HG02970 (cell line): ENCODE results near the gene VDR.

Experiments
- ATAC-seq: cut with Tn5 transposase; IDR thresholded peaks from one replicate; pipeline ENCODE4 v1.9.1; 2021; ENCODE audit warnings: mild to moderate bottlenecking, moderate library complexity, moderate number of reproducible peaks; ENCODE audit not compliant: unreplicated experiment, low FRiP score

Gene VDR

DNA sequence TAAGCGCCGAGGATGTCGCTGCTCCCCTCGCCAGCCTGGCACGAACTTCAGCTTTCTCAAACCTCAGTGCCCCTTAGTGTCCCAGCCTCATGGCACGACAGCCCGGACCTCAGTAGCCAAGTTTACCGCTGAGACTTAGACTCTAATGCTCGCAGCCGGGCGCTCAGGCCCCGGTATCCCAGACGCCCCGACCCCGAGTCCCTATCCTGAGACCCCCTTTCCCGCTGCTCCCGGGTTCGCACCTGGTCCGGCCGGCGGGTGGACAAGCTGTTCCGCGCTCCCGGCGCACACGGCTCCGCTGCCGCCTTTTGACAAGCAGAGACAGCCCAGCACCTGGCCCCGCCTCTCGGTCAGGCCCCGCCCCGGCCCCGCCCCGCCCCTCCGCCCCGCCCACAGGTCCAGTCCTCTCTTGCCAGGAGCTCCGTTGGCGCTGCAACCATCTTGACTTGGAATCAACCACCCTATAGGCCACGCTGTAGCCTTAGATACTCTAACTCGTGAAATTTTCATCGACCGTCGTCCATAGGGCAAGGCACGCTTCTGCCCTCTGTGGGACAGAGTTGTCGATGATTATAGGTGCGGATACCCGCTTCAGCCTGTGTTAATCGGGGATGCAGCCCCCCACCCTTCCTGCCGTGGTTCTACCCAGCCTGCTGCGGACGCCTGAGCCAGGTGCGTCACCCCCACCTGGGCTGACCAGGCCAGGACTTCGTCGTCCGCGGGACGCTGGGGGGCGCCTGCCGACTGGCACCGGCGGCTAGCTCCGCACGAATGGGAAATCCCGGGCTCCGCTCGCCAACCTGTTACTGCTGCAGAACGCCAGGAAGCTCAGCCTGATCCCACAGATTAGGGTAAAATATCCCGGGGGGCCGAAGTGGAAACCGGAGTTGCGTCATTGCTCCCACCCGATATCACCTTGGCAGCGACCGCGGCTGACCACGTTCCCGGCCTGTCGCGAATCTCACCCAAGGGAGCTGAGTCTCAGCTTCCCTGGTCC lies at the start of gene VDR:
VDR (minus strand) TSS at position 282 of the 997 bp plus-strand sequence. CDS start 25,881 bp downstream, outside the sequence.
- ATAC-seq, result peak; percentile 52

DNA sequence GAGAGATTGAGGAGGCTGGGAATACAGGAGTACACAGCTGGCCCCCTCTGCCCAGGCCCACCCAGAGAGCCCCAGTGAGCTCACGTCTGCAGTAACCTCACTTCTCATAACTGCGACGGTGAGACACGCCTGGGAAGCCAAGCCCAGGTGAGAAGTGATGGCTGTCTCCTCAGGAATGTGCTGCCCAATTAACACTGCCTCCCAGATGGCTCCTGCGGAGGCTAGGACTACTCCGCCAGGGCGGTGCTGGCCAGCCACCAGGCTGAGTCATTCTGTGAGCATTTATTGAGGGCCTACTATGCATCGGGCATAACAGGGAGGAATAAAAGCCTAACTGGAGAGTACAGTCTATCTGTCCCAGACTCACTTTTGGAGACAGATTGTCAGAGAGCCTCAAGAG lies 49.3 kb upstream of the VDR start:
- ATAC-seq, result no peak

DNA sequence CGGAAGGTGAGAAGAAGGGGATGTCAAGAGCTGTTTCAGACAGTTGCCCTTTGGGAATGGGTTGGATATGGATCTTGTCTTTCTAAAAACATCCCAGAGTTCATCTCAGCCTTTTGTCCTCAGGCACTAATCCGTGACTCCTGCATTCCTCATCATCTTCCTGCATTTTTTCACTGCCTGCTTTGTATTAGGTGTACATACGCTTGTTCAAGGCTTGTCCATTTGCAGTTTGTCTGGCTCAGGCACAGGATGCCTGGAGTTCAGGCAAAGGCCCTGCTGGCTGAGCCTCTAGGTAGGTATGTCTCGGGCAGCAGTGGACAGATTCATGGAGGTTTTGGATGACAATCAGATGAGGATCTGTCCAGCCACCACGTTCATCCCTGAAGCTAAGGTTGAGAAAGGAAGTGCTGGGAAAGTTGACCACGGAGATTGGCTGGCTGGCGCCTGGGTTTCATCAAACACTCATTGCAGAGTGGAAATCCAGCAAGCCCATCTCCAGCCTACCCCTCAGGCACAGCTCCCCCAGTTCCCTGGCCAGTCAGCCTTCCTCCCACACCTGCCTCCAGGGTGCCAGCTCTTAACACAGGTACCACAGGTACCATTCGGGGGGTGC lies 46.2 kb upstream of the VDR start:
- no peak for ATAC-seq

DNA sequence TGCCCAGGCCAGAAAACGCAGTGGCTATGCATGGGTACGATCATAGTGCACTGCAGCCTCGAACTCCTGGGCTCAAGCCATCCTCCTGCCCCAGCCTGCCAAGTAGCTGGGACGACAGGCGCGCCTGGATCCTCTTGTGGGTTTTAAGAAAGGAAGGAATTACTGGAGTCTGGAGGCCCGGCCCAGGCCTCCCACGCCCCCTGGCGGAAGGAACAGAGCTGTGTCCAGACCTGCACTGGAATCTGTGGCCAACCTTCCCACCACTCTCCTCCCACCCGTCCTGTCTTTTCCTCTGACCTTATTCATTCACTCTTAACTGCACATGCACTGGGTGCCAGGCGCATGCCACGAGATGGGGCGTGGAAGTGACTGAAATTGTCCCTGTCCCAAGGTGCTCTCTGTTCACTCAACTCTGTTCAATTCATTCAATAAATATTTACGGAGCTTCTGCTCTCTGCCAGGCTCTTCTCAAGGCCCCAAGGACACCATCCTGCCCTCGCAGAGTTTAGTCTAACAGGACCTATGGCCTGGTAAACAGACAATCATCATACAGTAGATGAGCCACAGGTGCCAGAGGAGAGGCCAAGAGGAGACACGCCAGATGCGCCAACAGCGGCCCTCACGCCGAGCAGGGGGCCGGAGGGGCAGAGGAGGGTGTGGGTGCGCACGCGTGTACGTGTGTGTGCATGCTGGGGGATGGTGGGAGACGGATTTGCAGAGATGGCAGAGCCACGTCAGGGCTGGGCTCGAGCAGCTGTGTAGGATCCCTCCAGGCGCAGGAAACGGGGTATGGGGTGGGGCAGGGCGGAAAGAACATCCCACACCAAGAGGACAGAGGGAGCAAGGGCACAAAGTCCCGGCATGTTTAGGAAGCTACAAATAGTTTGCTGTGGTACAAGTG lies 44.9 kb upstream of the VDR start:
- no peak for ATAC-seq

DNA sequence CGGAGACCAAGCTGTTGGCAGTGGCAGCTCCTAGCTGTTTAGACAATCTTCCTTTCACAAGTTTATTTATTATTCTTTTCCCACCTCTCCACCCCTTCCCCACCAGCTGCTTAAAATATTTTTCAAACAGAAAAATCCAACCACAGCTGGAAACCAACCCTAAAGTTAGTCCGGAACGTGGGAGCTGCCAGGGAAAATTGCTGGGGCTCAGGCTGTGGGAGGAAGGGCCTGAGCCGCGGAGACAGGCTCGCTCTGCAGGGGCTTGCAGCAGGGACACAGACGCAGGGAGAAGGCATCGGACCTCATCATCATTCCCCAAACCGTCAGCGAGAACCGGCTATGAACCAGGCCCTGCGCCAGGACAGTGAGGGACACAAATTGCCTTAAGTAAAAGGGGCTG lies 42.5 kb upstream of the VDR start:
- ATAC-seq, result no peak

DNA sequence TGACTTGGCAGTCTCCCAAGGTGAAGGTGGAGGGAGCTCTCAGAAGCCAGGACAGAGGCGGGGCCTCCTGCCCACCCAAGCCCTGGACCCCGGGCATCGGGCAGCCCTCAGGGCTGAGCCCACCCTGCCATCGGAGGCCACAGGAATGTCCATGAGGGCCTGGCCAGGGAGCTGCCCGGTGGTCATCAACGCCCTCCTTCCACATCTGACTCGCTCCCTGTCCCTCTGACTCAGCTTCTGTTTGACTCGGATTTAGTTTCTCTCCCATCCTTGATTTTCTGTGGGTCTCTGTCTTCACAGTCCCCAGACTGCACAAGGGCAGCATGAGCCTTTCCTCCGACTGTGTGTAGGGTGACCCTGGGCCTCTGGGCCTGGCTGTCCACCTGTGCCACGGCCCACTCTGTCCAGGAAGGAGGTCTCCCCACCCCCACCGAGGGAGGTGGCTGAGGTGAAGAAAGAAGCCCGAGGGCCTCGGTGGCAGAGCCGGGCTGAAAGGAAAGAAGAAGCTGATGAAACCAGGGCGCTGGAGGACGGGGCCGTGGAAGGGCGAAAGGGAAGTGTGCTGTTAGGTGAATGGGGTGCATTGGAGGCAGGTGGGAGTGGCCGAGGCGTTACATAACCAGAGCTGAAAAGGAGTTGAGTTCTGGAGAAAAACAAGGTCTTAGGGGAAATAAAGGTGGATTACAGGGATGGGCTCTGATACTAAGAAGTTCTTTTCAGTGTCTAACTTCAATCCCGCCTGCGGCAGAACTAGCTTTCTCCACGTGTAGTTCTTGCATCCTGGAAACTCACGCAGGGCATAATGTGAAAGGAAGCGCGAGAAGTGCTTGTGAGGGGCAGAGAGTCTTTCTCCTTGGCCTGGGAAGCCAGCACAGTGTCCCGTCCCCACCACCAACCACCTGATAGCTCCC lies 41.9 kb upstream of the VDR start:
- no peak for ATAC-seq

DNA sequence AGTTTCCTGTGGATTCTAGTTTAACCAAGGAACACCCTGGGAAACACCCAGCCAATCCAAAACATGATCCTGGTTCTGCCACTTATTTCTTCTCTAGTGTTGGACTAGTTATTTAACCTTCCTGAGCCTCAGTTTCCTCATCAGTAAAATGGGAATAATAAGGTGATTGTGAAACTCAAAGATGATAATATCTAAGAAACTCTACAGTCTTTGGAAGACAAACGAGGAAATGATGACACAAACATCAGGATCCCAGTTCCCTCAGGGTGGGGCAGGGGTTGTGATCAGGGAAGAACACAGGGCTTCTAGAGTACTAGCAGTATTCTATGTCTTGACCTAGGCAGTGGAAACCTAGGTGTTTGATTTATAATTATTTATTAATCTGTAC lies 40.5 kb upstream of the VDR start:
- ATAC-seq, result no peak

DNA sequence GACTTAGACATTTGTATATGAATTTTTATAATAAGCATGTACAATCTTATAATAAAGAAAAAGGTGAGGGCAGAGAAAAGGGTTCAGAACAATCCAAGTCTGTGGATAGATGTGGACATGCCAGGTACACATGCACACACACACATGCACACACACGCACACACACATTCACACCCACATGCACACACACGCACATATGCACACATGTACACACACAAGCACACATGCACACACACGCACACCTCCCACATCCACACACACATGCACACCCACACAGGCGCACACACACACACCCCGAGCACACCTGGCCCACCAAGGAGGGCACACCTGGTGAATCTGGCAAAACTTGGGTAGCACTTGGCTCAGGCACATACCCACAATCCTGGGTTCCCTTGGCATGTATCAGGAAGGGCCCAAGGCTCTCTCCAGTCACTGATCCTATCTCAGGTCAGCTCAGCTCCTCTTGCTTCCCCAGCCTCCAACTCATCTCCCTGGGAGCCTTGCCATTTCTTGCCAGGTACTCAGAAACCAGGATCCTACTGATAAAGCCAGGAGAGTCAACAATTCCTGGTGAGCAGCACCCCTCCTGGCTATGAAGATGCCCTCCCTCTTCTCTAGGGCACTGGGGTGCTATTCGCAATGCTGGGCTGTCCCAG lies 40.0 kb upstream of the VDR start:
- ATAC-seq, result no peak

DNA sequence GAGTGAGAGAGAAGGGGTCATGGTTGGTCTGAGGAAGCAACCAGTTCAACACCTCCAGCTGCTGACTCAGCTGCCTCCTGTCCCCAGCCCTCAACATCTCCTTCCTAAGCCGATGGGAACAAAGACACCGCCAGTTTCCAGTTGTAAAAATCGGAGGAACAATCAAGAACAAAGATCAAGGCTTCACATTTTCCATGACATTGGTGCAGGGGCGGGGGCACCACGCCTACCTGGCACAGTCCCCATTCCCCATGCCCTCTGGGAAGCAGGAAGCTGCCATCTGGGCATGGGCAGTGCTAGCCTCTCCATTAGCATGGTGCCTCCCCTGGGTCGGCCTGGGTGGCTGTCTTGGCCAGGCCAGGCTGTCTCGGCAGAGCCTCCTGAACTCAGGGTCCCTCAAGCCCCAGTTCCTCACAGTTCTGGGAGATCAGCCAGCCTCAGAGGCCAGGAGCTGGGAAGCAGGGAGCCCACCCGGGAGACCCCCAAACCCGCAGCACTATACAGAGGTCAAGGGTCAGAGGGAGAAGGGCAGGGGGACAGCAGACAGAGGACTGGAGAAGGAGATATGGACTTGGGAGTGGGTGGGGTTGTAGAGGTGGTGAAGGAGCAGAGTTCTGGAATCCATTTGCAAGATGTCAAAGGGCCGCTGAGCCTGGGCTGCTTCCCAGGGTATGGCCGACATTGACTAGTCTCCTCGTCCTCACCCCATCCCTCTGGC lies 39.0 kb upstream of the VDR start:
- ATAC-seq, result no peak

DNA sequence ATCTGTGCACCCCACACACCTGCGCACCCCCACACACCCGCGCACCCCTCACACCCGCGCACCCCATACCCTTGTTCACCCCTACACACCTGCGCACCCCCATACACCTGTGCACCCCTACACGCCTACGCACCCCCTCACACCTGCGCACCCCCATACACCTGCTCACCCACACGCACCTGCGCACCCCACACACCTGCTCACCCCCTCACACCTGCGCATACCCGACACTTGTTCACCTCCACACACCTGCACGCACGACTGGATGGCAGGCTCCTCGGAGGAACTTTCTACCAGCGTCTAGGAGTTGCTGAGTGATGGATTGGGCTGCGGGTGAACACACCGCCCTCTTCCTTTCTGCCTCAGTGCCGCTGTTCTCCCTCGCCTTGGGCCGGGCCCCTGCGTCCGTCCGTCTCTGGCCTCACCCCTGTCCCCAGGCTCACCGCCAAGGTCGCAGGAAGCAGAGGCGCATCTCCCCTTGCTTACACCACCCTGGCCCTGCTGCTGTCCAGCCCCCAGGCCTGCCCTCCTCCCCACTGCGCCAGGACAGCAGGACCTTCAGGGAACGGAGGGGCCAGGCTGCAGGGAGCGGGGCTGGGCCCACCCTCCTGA lies 37.9 kb upstream of the VDR start:
- ATAC-seq, result no peak

DNA sequence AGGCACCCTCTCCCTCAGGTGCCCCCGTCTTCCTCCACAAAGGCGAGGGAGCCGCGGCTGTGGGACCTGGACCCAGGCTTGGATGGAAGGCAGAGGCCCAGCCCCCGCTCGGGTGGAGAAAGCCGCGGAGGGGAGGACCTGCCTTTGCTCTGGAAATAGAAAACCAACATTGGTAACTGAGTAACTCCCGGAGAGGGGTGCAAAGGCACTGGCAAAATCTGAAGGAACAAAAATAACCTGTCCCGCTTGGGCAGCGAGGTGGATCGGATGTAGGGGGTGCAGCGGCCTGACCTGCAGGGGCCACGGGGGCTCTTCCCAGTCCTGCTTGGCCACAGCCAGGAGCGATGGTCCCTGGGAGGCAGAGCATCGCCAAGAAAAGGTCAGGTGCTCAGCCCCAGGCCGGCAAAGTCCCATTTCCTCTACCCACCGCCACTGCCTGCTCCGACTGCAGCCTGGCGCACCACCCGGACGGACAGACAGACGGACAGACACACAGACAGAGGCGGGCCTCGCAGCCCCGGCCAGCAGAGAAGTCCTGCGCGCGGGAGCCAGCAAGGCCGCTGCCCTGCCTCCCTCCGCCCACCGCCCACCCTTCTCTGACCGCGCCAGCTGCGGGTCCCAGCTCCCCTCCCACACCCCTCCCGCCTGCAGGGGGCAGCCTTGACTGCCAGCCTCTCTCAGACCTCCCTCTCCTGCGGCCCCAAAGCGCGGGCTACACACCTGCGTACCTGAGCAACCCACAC lies 37.2 kb upstream of the VDR start:
- no peak for ATAC-seq

DNA sequence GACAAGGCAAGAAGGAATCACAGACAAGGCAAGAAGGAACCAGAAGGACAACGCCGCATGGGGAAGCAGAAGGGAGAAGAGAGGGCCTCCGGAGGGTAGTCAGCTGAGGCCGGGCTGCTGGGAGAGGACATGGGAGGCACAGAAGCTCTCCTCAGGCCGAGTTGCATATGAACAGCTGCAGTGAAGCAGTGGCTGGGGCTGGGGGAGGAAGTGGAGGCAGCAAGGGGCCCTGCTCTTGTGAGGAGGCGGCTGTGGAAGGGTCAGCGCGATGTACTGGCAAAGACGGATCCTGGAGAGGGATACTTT lies 36.6 kb upstream of the VDR start:
- no peak for ATAC-seq

DNA sequence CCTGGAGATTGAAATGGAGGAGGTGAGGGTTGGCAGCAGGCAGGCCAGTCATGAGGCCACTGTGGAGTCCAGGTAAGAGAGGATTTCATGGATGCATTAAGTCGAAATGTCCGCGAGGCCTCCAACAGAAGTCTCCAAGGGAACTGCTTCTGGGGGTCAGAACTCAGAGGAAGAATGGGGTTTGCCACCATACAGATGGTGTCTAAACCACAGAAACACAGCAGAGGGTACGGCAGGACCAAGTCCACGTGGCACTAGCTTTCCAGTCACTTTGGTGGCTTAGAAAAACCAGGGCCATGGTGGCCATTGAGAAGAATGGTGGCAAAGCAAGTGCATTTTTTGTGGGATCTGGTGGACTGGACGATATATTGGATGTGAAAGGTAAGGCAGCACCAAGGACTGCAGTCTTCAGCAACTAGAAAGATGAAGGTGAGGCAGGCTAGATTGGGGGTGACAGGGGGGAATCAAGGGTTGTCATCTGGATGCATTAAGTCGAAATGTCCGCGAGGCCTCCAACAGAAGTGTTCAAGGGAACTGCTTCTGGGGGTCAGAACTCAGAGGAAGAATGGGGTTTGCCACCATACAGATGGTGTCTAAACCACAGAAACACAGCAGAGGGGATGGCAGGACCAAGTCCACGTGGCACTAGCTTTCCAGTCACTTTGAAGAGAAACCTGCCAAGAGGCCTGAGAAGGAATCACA lies 36.1 kb upstream of the VDR start:
- no peak for ATAC-seq

DNA sequence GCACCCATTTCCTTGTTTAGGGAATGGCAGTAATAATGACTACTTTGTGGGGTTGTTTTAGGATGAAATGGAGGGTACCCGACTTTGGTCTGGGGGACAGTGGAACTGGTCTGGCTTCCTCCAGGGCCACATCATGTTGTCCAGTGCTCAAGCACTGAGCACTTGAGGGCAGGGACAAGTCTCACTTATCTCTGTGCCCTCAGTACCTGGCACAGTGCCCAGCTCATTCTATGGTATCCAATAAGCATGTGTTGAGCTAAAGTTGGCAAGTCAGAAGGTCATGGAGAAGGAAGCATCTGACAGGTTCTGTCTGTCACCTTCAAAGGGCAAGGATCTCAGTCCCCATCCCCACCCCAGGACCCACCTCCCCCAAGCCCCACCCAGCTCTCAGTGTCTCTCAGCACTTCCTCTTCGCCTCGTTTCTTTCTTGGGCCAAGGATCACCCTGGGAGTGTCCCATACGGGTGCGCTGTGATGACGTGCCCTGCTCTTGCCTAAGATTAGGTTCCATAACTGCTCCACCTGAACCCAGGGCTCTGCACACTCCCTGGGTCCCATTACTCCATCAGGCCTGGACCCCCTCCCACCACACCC lies 34.3 kb upstream of the VDR start:
- ATAC-seq, result no peak

DNA sequence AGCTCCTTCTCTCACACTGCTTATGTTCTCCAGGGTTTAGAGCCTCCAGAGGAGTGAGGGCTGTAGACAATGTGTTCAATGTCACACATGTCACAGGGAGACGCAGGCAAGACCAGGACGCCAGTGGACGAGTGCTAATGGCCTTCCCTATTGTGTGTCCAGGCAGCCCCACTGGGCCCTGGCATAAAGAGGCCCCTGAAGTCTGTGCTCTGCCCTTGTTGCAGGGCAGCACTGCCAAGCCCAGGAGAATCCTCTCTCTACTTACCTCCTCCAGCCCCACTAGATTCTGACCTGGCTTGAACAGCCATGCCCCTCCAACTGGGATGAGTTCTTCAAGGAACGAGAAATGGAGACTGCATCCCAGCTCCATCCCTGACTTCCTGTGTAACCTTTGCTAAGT lies 33.8 kb upstream of the VDR start:
- ATAC-seq, result no peak

DNA sequence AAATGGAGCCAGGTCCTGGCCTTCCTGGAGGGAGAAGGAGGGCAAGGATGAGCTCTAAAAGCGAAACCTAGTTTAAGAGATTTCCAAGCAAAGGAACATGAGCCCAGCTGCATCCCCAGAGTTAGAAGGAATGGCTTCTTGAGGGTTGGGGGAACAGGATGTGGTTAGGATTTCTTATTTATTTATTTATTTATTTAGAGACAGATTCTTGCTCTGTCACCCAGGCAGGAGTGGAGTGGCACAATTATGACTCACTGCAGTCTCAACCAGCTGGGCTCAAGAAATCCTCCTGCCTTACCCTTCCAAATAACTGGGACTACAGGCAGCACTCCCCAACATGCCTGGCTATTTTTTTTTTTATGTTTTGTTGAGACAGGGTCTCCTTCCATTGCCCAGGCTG lies 33.3 kb upstream of the VDR start:
- ATAC-seq, result no peak

DNA sequence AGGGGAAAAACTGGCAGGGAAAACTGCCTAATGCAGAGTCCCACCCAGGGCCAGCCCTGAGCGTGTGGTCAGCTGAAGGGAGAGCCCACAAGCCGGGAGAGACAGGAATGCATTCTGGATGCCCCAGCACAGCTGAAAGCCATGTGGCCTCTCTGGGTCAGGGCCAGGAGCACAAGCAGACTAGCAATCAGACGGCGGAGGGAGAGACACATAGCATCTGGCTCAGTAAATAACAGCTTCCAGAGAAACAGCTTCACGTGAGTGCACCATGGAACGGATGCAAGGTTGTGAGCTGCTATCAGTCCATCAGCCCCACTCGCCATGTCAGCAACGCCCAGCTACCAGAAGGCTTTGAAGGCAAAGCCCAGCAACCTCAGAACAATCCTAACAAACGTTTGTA lies 30.4 kb upstream of the VDR start:
- no peak for ATAC-seq
